H9 (cell line): ENCODE measurements around the gene DHRSX. TPM values are rescaled to one million over a fixed set of nuclear protein-coding genes. Genes with fewer than 3 reads are reported as not detected.

Experiments
- DNase-seq: peaks from one replicate; pipeline ENCODE4 v3.0.0-alpha.2; 2017
- H2AFZ ChIP-seq: one replicate; pipeline ENCODE4 v1.6.1; 2013; ENCODE audit warnings: mild to moderate bottlenecking, low read length, control low read depth, moderate library complexity
- H2AK5ac ChIP-seq: 2 replicates; pipeline ENCODE4 v1.6.1; 2013; ENCODE audit warnings: low read length, control low read depth, mixed read lengths; ENCODE audit not compliant: insufficient read length
- H2BK120ac ChIP-seq: one replicate; pipeline ENCODE4 v1.6.1; 2013; ENCODE audit warnings: low read depth, mild to moderate bottlenecking, low read length, control low read depth, inconsistent platforms; ENCODE audit not compliant: poor library complexity, severe bottlenecking
- H2BK12ac ChIP-seq: 2 replicates; pipeline ENCODE4 v1.6.1; 2013; ENCODE audit warnings: low read length, control low read depth, mixed read lengths, low read depth; ENCODE audit not compliant: insufficient read length
- H2BK15ac ChIP-seq: 2 replicates; pipeline ENCODE4 v1.6.1; 2013; ENCODE audit warnings: low read depth, low read length, control low read depth
- H2BK20ac ChIP-seq: one replicate; pipeline ENCODE4 v1.6.1; 2013; ENCODE audit warnings: low read depth, mild to moderate bottlenecking, low read length, control low read depth, inconsistent platforms; ENCODE audit not compliant: poor library complexity, severe bottlenecking
- H2BK5ac ChIP-seq: 2 replicates; pipeline ENCODE4 v1.6.1; 2013; ENCODE audit warnings: low read length, control low read depth, mixed read lengths; ENCODE audit not compliant: insufficient read length
- H3K14ac ChIP-seq: 2 replicates; pipeline ENCODE4 v1.6.1; 2013; ENCODE audit warnings: low read length, control low read depth; ENCODE audit not compliant: insufficient read depth
- H3K18ac ChIP-seq: 2 replicates; pipeline ENCODE4 v1.6.1; 2013; ENCODE audit warnings: low read depth, mild to moderate bottlenecking, mixed read lengths, low read length, control low read depth; ENCODE audit not compliant: insufficient read length
- H3K23ac ChIP-seq: 2 replicates; pipeline ENCODE4 v1.6.1; 2013; ENCODE audit warnings: low read length, control low read depth, mixed read lengths, low read depth; ENCODE audit not compliant: insufficient read length
- H3K23me2 ChIP-seq: 2 replicates; pipeline ENCODE4 v1.6.1; 2013; ENCODE audit warnings: low read depth, mild to moderate bottlenecking, mixed read lengths, low read length, control low read depth; ENCODE audit not compliant: insufficient read length, poor library complexity, severe bottlenecking
- H3K27ac ChIP-seq: 2 replicates; pipeline ENCODE4 v1.5.1; 2013; ENCODE audit warnings: low read length, control low read depth, mixed read lengths, low read depth; ENCODE audit not compliant: insufficient read length
- H3K27me3 ChIP-seq: 2 replicates; pipeline ENCODE4 v1.6.1; 2013; ENCODE audit warnings: low read length, control low read depth, inconsistent platforms; ENCODE audit not compliant: insufficient read depth
- H3K4ac ChIP-seq: 2 replicates; pipeline ENCODE4 v1.6.1; 2013; ENCODE audit warnings: low read depth, mild to moderate bottlenecking, control low read depth, inconsistent platforms, low read length, moderate library complexity
- H3K4me1 ChIP-seq: 2 replicates; pipeline ENCODE4 v1.6.1; 2013; ENCODE audit warnings: low read length, control low read depth, inconsistent platforms; ENCODE audit not compliant: insufficient read depth
- H3K4me2 ChIP-seq: 2 replicates; pipeline ENCODE4 v1.6.1; 2013; ENCODE audit warnings: low read length, control low read depth, mixed read lengths; ENCODE audit not compliant: insufficient read length, insufficient read depth
- H3K56ac ChIP-seq: 2 replicates; pipeline ENCODE4 v1.6.1; 2013; ENCODE audit warnings: low read depth, mild to moderate bottlenecking, mixed read lengths, low read length, control low read depth; ENCODE audit not compliant: insufficient read length
- H3K79me1 ChIP-seq: 2 replicates; pipeline ENCODE4 v1.6.1; 2013; ENCODE audit warnings: low read depth, mild to moderate bottlenecking, moderate library complexity, low read length, control low read depth, inconsistent platforms; ENCODE audit not compliant: insufficient read depth, poor library complexity, severe bottlenecking
- H3K79me2 ChIP-seq: 2 replicates; pipeline ENCODE4 v1.6.1; 2013; ENCODE audit warnings: low read length, control low read depth, inconsistent platforms; ENCODE audit not compliant: insufficient read depth
- H3K9ac ChIP-seq: 2 replicates; pipeline ENCODE4 v1.6.1; 2013; ENCODE audit warnings: low read length, control low read depth, mixed read lengths; ENCODE audit not compliant: insufficient read length; ENCODE audit errors: extremely low read depth
- H3K9me3 ChIP-seq: one replicate; pipeline ENCODE4 v1.6.1; 2013; ENCODE audit warnings: low read depth, low read length, inconsistent platforms; ENCODE audit not compliant: control insufficient read depth
- H3T11ph ChIP-seq: one replicate; pipeline ENCODE4 v1.6.1; 2013; ENCODE audit warnings: mild to moderate bottlenecking, low read length, control low read depth, inconsistent platforms
- H4K20me1 ChIP-seq: one replicate; pipeline ENCODE4 v1.6.1; 2013; ENCODE audit not compliant: control insufficient read depth, insufficient read length, insufficient read depth
- H4K5ac ChIP-seq: 2 replicates; pipeline ENCODE4 v1.6.1; 2013; ENCODE audit warnings: low read depth, mild to moderate bottlenecking, mixed read lengths, low read length, control low read depth; ENCODE audit not compliant: insufficient read length
- H4K8ac ChIP-seq: replicated peaks from 2 replicates; pipeline ENCODE4 v1.6.1; 2013; ENCODE audit warnings: low read length, control low read depth, mixed read lengths, low read depth; ENCODE audit not compliant: insufficient read length
- H4K91ac ChIP-seq: 2 replicates; pipeline ENCODE4 v1.6.1; 2013; ENCODE audit warnings: low read depth, mild to moderate bottlenecking, moderate library complexity, mixed read lengths, low read length, control low read depth; ENCODE audit not compliant: insufficient read length
- H3K27ac Mint-ChIP-seq, 3 experiments: 2 replicates in 2 of 3; 3 replicates in 1 of 3; pipeline ENCODE4 v1.8.0; 2020 to 2021; ENCODE audit warnings: mixed read lengths in 3 of 3, mild to moderate bottlenecking in 1 of 3, moderate library complexity in 1 of 3
- H3K27me3 Mint-ChIP-seq: 2 replicates; pipeline ENCODE4 v1.8.0; 2021; ENCODE audit warnings: low read depth, mild to moderate bottlenecking, moderate library complexity, mixed read lengths
- H3K36me3 Mint-ChIP-seq, 3 experiments: 2 replicates in 2 of 3; 3 replicates in 1 of 3; pipeline ENCODE4 v1.8.0; 2020 to 2021; ENCODE audit warnings: low read depth in 3 of 3, mixed read lengths in 3 of 3; ENCODE audit not compliant: insufficient read depth in 1 of 3
- H3K4me1 Mint-ChIP-seq, 2 experiments: 2 replicates each; pipeline ENCODE4 v1.8.0; 2020; ENCODE audit warnings: mixed read lengths in 2 of 2
- H3K4me3 Mint-ChIP-seq, 2 experiments: 2 replicates in 1 of 2; 3 replicates in 1 of 2; pipeline ENCODE4 v1.8.0; 2020 to 2021; ENCODE audit warnings: mild to moderate bottlenecking in 2 of 2, mixed read lengths in 2 of 2, moderate library complexity in 1 of 2
- H3K9me3 Mint-ChIP-seq, 2 experiments: 2 replicates in 1 of 2; 3 replicates in 1 of 2; pipeline ENCODE4 v1.8.0; 2020; ENCODE audit warnings: mild to moderate bottlenecking in 2 of 2, mixed read lengths in 2 of 2, moderate library complexity in 1 of 2
- WGBS: extraction: QIAGEN DNeasy Blood & Tissue Kit; methylation state at CpG from one replicate; pipeline ENCODE4 v1.1.7; 2013; ENCODE audit warnings: missing lambda C conversion rate, low lambda C conversion rate, mixed read lengths; ENCODE audit not compliant: insufficient read length; ENCODE audit errors: extremely low coverage; 5-methylcytosine and 5-hydroxymethylcytosine counted together
- total RNA-seq: library from RNA; stranded (reverse); gene quantifications from 2 replicates; pipeline ENCODE4 v1.2.1, GENCODE V29; 2021
- TF ChIP-seq, protein P1 (sequence below): fragments of 200-600 bp; sonication (generic); conservative IDR thresholded peaks from 3 replicates; pipeline ENCODE4 v1.8.0; 2021; ENCODE audit warnings: antibody characterized with exemption, mild to moderate bottlenecking

DHRSX gene
- total RNA-seq, 1 experiment from 2014 or later, result 44.0 TPM

- Mint-ChIP-seq H3K27ac (no peak overlapping the region; a peak in 2 of 7 replicates), H3K27me3 (no peaks in the 10 kb centered on the region), H3K4me3 (no peak overlapping the region), H3K4me1 (peaks cover 0 to 21% of the 10 kb centered on the region in 2 experiments; a peak in 3 of 4 replicates), H3K36me3 (peaks cover 9 to 11% (median 10%) of the 10 kb centered on the region in 3 experiments; a peak in 4 of 7 replicates), H3K9me3 (no peaks in the 10 kb centered on the region)
- no peak overlapping the region for H3K14ac ChIP-seq
- H3K9me3 ChIP-seq, result no peaks in the 10 kb centered on the region
- no peak overlapping the region for H3K9ac ChIP-seq
- no peak for DNase-seq
- no peak overlapping the region for H2AFZ ChIP-seq
- no peaks in the 10 kb centered on the region for H4K20me1 ChIP-seq
- no peak overlapping the region for H2BK15ac ChIP-seq
- H3K4me2 ChIP-seq, result no peak overlapping the region
- H3K79me2 ChIP-seq, result no peaks in the 10 kb centered on the region
- no peak overlapping the region for H3K56ac ChIP-seq
- no peak overlapping the region for H4K5ac ChIP-seq
- H3K18ac ChIP-seq, result no peak overlapping the region
- H3K79me1 ChIP-seq, result no peaks in the 10 kb centered on the region
- no peaks in the 10 kb centered on the region for H3K4me1 ChIP-seq
- H2BK5ac ChIP-seq, result no peak overlapping the region
- H3K27ac ChIP-seq, result no peak overlapping the region
- H2BK12ac ChIP-seq, result no peak overlapping the region
- H2BK20ac ChIP-seq, result no peak overlapping the region
- TF ChIP-seq, protein P1, sequence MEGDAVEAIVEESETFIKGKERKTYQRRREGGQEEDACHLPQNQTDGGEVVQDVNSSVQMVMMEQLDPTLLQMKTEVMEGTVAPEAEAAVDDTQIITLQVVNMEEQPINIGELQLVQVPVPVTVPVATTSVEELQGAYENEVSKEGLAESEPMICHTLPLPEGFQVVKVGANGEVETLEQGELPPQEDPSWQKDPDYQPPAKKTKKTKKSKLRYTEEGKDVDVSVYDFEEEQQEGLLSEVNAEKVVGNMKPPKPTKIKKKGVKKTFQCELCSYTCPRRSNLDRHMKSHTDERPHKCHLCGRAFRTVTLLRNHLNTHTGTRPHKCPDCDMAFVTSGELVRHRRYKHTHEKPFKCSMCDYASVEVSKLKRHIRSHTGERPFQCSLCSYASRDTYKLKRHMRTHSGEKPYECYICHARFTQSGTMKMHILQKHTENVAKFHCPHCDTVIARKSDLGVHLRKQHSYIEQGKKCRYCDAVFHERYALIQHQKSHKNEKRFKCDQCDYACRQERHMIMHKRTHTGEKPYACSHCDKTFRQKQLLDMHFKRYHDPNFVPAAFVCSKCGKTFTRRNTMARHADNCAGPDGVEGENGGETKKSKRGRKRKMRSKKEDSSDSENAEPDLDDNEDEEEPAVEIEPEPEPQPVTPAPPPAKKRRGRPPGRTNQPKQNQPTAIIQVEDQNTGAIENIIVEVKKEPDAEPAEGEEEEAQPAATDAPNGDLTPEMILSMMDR, result no peak
- H4K8ac ChIP-seq, result no peak overlapping the region
- no peak overlapping the region for H3T11ph ChIP-seq
- H4K91ac ChIP-seq, result no peak overlapping the region
- H3K23me2 ChIP-seq, result no peaks in the 10 kb centered on the region
- no peak overlapping the region for H3K23ac ChIP-seq
- H2AK5ac ChIP-seq, result no peak overlapping the region
- WGBS, result no CpG with 5 or more reads among the region's 20 CpGs
- H2BK120ac ChIP-seq, result no peak overlapping the region
- H3K27me3 ChIP-seq, result no peaks in the 10 kb centered on the region
- H3K4ac ChIP-seq, result no peak overlapping the region
These were observed 180.0 kb downstream of the DHRSX start for GRCh38 chrX:2320580-2321327.
